Testis (tissue), 2 donors: ENCODE measurements around the gene KRT6C.

Source experiments
- CTCF ChIP-seq, 3 experiments: fragments of 450-650 bp in 2 of 3; fragments of 200-600 bp in 1 of 3; sonication (generic) in 1 of 3; IDR thresholded peaks; one replicate each; pipeline ENCODE4 v1.5.1; 2016 to 2019; ENCODE audit warnings: antibody characterized with exemption in 3 of 3, mild to moderate bottlenecking in 2 of 3, moderate library complexity in 1 of 3
- POLR2A ChIP-seq: fragments of 450-650 bp; IDR thresholded peaks from one replicate; pipeline ENCODE4 v1.6.1; 2017; ENCODE audit warnings: antibody characterized with exemption, mild to moderate bottlenecking, moderate library complexity

DNA sequence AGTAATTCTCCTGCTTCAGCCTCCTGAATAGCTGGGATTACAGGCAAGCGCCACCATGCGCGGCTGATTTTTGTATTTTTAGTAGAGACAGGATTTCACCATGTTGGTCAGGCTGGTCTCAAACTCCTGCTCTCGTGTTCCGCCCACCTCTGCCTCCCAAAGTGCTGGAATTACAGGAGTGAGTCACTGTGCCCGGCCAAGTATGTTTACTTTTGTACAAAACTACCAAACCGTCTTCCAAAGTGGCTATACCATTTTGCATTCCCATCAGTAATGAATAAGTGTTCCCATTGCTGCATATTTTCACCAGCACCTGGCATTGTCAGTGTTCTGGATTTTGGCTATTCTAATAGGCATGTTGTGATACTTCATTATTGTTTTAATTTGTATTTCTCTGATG lies 27.9 kb upstream of the KRT6C start:
- TF ChIP-seq POLR2A, result no peak
- TF ChIP-seq CTCF (IDR thresholded peaks at IDR 0.05), result no peak
